Activated T-helper 2 cell treated with anti-CD3 and anti-CD28 coated beads, Interferon-gamma antibody, Interleukin-2, Interleukin-4, amounts not matched to agents 10 μg/mL and 5 μg/mL and 100 μg/mL, durations not matched to agents 14 hours and 24 hours and 36 hours (primary cell): ENCODE data around the gene SH3RF1. TPM values are rescaled to one million over a fixed set of nuclear protein-coding genes. Genes with fewer than 3 reads are reported as not detected.

Experiments used
- DNase-seq: peaks from one replicate; pipeline ENCODE4 v3.0.0; 2021; ENCODE audit warnings: low spot score
- H3K27ac Mint-ChIP-seq: one replicate; pipeline ENCODE4 v1.8.0; 2021; ENCODE audit warnings: mixed read lengths
- H3K27me3 Mint-ChIP-seq: one replicate; pipeline ENCODE4 v1.8.0; 2021; ENCODE audit warnings: low read depth, mixed read lengths
- H3K36me3 Mint-ChIP-seq: one replicate; pipeline ENCODE4 v1.8.0; 2021; ENCODE audit warnings: low read depth, mixed read lengths
- H3K4me1 Mint-ChIP-seq: one replicate; pipeline ENCODE4 v1.8.0; 2021; ENCODE audit warnings: low read depth, mixed read lengths
- H3K4me3 Mint-ChIP-seq: one replicate; pipeline ENCODE4 v1.8.0; 2021; ENCODE audit warnings: low read depth, mild to moderate bottlenecking, moderate library complexity, mixed read lengths
- H3K9me3 Mint-ChIP-seq: one replicate; pipeline ENCODE4 v1.8.0; 2021; ENCODE audit warnings: mixed read lengths
- intact Hi-C: fragments of 100-400 bp; cut with micrococcal nuclease; formaldehyde crosslinking; loops from one replicate; pipeline ENCODE4 v1.15.1; 2023
- total RNA-seq: library from RNA; stranded (reverse); gene quantifications from 2 replicates; pipeline ENCODE4 v1.2.3, GENCODE V29; 2022

SH3RF1 gene
- total RNA-seq, 1 donor from 2014 or later: 1.1 TPM

DNA sequence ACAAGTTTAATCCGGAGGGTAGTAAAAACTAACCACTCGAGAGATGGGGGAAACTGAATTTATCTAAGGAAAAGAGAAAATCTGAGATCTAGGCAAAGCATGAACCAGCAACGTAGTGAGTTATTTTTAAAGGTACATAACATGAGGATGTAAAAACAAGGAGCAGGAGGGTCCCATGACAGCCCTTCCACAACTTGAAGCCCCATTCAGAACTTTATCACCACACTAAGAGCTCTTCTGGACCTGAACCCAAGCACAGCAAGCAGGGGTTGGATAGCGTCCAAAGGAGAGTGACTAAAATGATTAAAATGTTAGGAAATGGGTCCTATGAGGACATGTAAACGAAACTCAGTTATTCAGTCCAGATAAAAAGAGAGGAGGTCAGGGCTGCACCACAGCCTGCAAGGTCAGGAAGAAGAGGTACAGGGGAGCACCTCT is 16.2 kb downstream of the SH3RF1 start:
- Mint-ChIP-seq H3K36me3 (no peaks in the 10 kb centered on the region), H3K27ac (no peak overlapping the region), H3K4me1 (no peaks in the 10 kb centered on the region), H3K4me3 (no peak overlapping the region), H3K9me3 (no peaks in the 10 kb centered on the region), H3K27me3 (peaks cover 25% of the 10 kb centered on the region)
- intact Hi-C loops: no loop called here
- no peak for DNase-seq

DNA sequence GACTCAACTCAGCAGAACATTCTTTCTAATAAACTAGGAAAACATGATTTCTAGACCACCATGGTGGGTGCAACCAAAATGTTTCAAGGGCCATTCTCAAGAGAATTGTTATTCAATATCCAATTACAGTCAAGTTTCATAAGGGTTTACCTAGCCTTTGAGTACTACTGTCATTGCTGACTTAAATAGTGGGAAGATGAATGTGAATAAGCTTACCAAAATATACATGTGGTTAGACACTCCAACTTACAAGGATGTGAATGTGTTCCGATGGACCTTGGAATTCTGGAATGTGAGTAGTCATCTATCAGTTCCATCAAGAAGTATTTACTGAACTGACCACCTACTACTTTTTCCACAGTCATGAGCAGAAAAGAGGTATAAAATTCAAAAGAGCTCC is 16.9 kb downstream of the SH3RF1 start:
- intact Hi-C loops: no loop called here
- DNase-seq: no peak
- Mint-ChIP-seq H3K27ac (no peak overlapping the region), H3K4me1 (no peaks in the 10 kb centered on the region), H3K4me3 (no peak overlapping the region), H3K9me3 (no peaks in the 10 kb centered on the region), H3K27me3 (peaks cover 22% of the 10 kb centered on the region), H3K36me3 (no peaks in the 10 kb centered on the region)

DNA sequence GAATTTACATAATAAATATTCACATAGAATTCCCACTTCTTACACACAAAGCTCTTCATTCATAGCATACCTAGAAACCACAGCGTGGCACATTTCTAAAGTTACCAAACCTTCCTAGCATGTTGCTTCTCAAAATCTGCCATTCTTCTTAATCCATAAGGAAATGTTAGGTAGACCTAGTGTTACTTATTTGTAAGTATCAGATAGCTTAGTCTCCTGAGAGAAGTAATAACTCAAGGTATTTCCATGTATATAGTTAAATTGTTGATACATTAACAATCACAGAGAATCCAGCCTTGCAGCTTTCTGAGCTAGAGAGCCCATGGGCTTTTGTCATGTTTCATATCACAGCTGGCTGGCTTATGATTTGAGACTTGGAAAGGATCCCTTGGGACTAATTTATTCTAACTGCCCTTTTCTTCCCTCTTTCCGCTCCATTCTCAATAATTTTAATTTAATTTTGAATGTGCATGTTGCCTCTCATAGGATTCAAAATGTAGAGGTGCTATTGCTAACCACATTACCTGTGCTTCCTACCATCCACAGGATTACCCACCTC is 17.6 kb downstream of the SH3RF1 start:
- Mint-ChIP-seq H3K27me3 (peaks cover 20% of the 10 kb centered on the region), H3K4me1 (no peaks in the 10 kb centered on the region), H3K36me3 (no peaks in the 10 kb centered on the region), H3K27ac (no peak overlapping the region), H3K9me3 (no peaks in the 10 kb centered on the region), H3K4me3 (no peak overlapping the region)
- intact Hi-C loops: no loop called here
- DNase-seq: no peak

DNA sequence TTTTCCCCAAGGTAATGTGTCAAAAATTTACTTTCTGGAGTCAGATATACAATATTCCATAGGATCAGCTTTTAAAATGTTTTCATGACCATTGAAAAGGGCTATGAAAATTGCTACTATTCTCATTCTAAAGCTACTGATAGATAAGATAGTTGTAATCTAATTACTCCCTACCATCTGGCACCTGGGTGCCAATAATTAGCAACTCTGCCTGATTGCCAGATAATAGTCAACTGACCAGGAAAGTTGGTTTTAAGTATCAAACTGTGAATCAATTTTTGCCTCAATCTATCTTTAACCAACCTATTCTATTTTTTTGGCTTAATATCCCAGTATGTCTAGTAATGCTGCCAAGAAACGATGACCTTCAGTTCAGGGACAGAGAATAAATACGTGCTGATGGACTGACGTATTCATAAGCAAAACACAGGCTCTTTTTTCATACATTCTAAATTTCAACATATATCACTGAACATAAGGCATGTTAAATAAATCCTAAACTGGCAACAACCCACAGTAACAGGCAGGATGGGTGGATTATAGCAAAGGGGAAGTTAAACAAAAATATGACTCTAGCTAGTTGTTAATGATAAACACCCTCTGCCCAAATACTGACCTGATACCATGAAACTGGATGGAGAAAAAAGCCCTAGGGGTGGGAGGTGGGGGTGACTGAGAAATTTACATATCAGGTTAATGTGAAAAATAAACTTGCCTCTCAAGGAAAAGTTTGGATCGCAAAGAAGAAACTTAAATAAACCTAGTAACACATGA is 18.2 kb downstream of the SH3RF1 start:
- Mint-ChIP-seq H3K9me3 (no peaks in the 10 kb centered on the region), H3K4me3 (no peak overlapping the region), H3K4me1 (no peaks in the 10 kb centered on the region), H3K27me3 (peaks cover 18% of the 10 kb centered on the region), H3K27ac (no peak overlapping the region), H3K36me3 (no peaks in the 10 kb centered on the region)
- intact Hi-C loops: no loop called here
- DNase-seq: no peak

DNA sequence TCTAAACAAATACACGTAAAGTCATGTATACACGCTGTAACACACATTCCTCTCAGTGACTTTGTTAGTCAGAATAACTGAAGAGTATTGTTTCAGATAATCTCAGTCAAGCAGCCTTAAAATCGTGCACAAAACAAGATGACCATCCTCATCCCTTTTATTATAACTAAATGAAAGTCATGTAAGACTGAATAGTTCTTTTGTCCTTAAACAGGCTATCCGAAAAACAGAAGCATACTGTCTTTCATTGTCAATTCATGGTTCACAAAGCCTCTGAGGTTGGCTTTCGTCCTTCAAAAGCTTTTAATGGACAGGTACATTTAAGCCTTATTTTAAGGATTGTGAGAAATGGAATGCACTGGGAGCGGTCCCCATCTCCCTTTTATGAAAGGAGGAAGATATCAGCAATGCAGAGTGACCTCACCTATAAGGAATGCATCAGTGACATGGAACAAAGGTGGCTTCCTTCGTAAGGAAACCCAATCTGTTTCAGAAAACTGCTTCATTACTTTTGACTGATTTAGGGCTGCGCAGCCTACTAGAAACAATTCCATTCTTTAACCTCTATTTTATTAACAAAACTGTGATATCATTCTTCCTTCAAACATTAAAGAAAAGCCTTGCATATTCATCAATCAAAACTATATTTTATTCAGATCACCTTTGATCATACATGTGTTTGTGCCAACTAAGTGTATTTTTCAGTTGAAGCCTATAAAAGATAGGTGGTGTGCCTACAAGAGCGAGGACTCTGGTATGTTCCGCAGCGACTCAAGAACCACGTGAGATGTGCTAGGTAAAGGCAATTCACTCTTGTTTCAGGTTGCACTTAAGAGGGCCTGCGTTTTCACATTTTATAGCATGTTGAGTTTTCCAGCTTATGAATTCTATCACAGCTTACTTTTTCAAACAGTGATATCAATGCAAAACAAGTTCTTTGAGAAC is 19.2 kb downstream of the SH3RF1 start:
- intact Hi-C loops: no loop called here
- no peaks in the 10 kb centered on the region for H3K4me1 Mint-ChIP-seq

DNA sequence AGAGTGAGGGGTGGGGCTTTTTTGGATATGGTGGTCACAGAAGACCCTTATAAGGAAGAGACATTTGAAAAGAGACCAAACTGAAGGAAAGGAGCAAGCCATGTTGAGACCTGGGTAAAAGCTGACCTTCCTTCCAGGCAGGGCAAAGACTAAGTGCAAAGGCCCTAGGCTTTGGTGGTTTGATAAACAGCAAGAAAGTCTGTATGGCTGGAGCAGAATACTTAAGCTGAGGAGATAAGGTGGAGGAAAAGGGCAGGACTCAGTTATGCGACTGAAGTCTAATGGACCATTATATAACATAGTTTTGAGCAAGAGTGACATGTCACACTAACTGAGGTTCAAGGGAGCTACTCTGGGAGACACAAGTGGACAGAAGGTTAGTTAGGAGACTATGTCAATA is 20.0 kb downstream of the SH3RF1 start:
- Mint-ChIP-seq H3K4me3 (no peak overlapping the region), H3K9me3 (no peaks in the 10 kb centered on the region), H3K27ac (no peak overlapping the region), H3K36me3 (no peaks in the 10 kb centered on the region), H3K27me3 (peaks cover 16% of the 10 kb centered on the region), H3K4me1 (no peaks in the 10 kb centered on the region)
- DNase-seq: no peak
- intact Hi-C loops: no loop called here

More for the DNA sequence above, 19.2 kb downstream of the SH3RF1 start:
- H3K9me3 Mint-ChIP-seq: no peaks in the 10 kb centered on the region
- H3K27me3 Mint-ChIP-seq: peaks cover 14% of the 10 kb centered on the region
- H3K27ac Mint-ChIP-seq: no peak overlapping the region
- no peak overlapping the region for H3K4me3 Mint-ChIP-seq
- H3K36me3 Mint-ChIP-seq: no peaks in the 10 kb centered on the region
- DNase-seq: no peak

DNA sequence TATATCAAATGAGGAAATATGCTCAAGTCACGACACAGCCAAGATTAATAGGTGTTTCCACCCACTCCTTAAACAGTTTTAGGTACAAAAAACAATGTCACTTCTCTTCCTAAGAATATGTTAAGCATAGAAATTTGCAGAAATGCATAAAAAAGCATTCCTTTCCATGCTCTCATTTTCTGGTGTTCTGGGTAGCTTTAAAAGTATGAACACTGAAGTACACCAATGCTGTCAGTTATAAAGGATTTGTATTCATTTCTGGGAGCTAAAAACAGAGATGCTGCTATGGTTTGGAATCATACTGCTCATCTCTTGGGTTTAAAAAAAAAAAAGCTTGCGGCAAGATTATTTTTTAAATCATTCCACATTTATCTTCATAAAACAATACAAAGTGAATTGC is 20.8 kb downstream of the SH3RF1 start:
- Mint-ChIP-seq H3K4me3 (no peak overlapping the region), H3K27ac (no peak overlapping the region), H3K27me3 (peaks cover 17% of the 10 kb centered on the region), H3K4me1 (no peaks in the 10 kb centered on the region), H3K36me3 (no peaks in the 10 kb centered on the region), H3K9me3 (no peaks in the 10 kb centered on the region)
- intact Hi-C loops: no loop called here
- no peak for DNase-seq

DNA sequence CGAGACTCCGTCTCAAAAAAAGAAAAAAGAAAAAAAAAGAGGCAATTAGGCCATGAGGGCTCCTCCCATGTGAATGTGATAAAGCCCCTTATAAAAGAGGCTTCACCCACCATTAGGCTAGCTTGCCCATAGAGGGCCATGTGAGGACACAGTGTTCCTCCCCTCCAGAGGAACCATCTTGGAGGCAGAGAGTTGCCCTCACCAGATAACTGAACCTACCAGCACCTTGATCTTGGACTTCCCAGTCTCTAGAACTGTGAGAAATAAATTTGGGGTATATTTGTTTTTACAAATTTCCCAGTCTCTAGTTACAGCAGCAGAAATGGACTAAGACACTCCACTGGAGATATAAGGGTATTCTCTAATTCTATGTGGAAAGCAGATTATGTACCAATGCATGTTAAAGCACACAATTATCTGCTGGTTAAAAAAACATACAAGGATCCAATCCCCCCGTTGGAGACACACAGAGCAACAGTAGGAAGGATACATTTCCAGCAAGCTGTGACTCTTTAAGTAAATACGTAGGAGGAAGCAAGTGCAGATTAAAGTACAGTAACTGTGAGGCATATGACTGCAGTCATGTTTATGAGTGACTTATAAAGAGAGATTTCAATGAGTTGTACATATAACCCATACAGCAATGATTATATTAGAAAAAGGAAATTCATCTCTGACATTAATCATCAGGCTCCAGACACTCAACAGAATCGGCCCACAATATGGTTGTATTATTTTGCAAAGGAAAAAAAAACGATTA is 21.4 kb downstream of the SH3RF1 start:
- Mint-ChIP-seq H3K4me1 (no peaks in the 10 kb centered on the region), H3K27ac (no peak overlapping the region), H3K9me3 (no peaks in the 10 kb centered on the region), H3K36me3 (no peaks in the 10 kb centered on the region), H3K4me3 (no peak overlapping the region), H3K27me3 (peaks cover 14% of the 10 kb centered on the region)
- no peak for DNase-seq
- intact Hi-C loops: no loop called here

DNA sequence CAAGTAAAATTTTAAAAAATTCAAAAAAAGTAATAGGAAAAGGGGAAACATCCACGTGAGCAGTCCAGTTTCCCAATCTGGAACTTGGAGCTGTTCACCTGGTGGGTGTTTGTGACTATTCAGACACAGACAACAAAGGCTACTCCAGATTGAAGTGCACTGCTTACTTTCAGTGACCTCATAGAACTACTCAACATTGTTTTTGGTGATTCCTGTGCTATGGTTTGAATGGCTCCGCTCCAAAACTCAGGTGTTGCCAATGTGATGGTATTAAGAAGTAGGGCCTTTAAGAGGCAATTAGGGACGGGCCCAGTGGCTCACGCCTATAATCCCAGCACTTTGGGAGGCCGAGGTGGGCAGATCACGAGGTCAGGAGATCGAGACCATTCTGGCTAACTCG is 22.1 kb downstream of the SH3RF1 start:
- Mint-ChIP-seq H3K4me3 (no peak overlapping the region), H3K9me3 (no peaks in the 10 kb centered on the region), H3K4me1 (no peaks in the 10 kb centered on the region), H3K36me3 (no peaks in the 10 kb centered on the region), H3K27me3 (peaks cover 13% of the 10 kb centered on the region), H3K27ac (no peak overlapping the region)
- DNase-seq: no peak
- intact Hi-C loops: no loop called here

DNA sequence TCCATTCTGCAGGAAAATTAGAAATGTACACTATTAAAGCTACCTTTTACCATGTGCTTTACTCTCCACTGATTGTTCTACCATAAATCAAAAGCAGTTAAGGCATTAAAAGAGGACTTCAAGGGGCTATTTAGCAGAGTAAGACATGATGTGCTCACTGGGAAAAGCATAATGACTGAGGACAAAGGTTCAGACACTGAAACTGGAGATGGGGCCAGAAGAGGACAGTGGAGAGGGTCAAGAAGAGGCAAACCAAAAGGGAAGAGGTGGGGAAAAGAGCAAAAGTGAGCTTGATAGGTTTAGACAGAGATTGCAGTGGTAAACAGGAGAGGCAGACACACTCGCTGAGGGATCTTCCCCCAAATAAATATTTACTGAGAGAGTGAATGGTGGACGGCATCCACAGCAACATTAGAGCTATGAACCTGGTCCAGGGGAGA is 23.8 kb downstream of the SH3RF1 start:
- peaks cover 11% of the 10 kb centered on the region for H3K27me3 Mint-ChIP-seq
- no peak overlapping the region for H3K27ac Mint-ChIP-seq
- intact Hi-C loops: no loop called here
- H3K4me1 Mint-ChIP-seq: no peaks in the 10 kb centered on the region
- no peak overlapping the region for H3K4me3 Mint-ChIP-seq
- no peaks in the 10 kb centered on the region for H3K36me3 Mint-ChIP-seq
- DNase-seq: no peak
- no peaks in the 10 kb centered on the region for H3K9me3 Mint-ChIP-seq

DNA sequence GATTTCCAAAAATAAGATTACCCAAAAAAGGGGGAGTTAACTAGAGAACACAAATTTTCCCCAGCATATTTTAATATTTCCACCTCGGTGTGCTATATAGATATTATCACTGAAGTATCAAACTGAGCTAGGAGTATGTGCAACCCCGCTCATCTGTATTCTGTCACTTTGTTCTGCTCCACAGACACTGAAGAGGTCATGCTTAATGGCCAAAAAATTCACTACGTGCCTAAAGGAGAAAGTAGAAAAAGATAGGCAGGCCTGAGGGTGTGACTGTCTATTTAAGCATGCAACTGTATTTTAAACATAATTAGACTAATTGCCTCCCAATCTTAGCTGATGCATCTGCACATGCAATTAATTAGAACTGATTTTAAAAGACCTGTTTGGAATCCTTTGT is 24.5 kb downstream of the SH3RF1 start:
- Mint-ChIP-seq H3K4me1 (no peaks in the 10 kb centered on the region), H3K9me3 (no peaks in the 10 kb centered on the region), H3K36me3 (no peaks in the 10 kb centered on the region), H3K27me3 (peaks cover 11% of the 10 kb centered on the region), H3K27ac (no peak overlapping the region), H3K4me3 (no peak overlapping the region)
- DNase-seq: no peak
- intact Hi-C loops: no loop called here

DNA sequence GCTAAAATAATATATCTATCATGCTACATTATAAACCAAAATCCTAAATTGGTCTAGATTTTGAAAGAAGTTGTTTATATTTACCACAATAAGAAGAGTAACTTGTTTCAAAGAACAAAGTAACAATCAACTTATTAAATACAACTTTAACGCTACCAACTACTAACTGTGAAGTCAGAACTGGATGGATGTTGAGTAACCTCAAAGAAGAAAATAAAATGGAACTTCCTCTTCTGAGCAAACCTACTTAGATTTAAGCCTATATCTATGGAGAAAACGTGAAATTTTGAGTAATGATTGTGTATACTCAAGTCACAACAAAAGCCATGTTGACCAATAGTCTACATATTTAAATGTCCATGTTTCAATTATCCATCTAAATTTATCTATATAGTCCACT is 25.7 kb downstream of the SH3RF1 start:
- H3K36me3 Mint-ChIP-seq: no peaks in the 10 kb centered on the region
- no peak overlapping the region for H3K27ac Mint-ChIP-seq
- DNase-seq: no peak
- intact Hi-C loops: no loop called here
- H3K9me3 Mint-ChIP-seq: no peaks in the 10 kb centered on the region
- no peaks in the 10 kb centered on the region for H3K4me1 Mint-ChIP-seq
- H3K4me3 Mint-ChIP-seq: no peak overlapping the region
- H3K27me3 Mint-ChIP-seq: peaks cover 11% of the 10 kb centered on the region
